ENCODE measurements around the gene TPBGL. TPM values are rescaled to one million over a fixed set of nuclear protein-coding genes. Genes with fewer than 3 reads are reported as not detected.
A peak's percentile ranks its signal among the peaks of the same experiment; 100 is the strongest.

Gene TPBGL
- total and polyA plus RNA-seq, 5 donors = 0.05 to 0.25 (median 0.09) TPM; not detected in 1

- H3K27me3 ChIP-seq (ENCODE audit: control insufficient read depth, insufficient read depth) = no peaks in the 10 kb centered on the region
- 84% methylated on average over 6 of the region's 6 CpGs for WGBS
- H3K27ac ChIP-seq (ENCODE audit: low read length) = no peak overlapping the region
- DNase-seq (peak in 1 of 3 donors; percentile 37), ATAC-seq (no peak)
- H3K4me3 ChIP-seq (ENCODE audit: low read length) = no peak overlapping the region
- no peaks in the 10 kb centered on the region for H3K9me3 ChIP-seq (ENCODE audit: control insufficient read depth, low read length)
- intact Hi-C loops (cut with DNase I) = no loop called here
- peaks cover 10% of the 10 kb centered on the region for H3K4me1 ChIP-seq (ENCODE audit: control insufficient read depth, insufficient read depth, low read length)
Observed at GRCh38 chr11:75264971-75265370, 24.4 kb downstream of the TPBGL start.

- Histone ChIP-seq H3K27ac (ENCODE audit: low read length) (no peak overlapping the region), H3K9me3 (ENCODE audit: control insufficient read depth, low read length) (no peaks in the 10 kb centered on the region), H3K4me1 (ENCODE audit: control insufficient read depth, insufficient read depth, low read length) (peaks cover 4% of the 10 kb centered on the region), H3K27me3 (ENCODE audit: control insufficient read depth, insufficient read depth) (no peaks in the 10 kb centered on the region), H3K4me3 (ENCODE audit: low read length) (no peak overlapping the region)
- DNase-seq = peak; percentile 60 to 67 (median 60)
- WGBS = 55% methylated on average over 17 of the region's 17 CpGs
- intact Hi-C loops (cut with DNase I) = no loop called here
- peak in 1 of 2 donors; percentile 27 for ATAC-seq
Observed at GRCh38 chr11:75265851-75266531, 25.4 kb downstream of the TPBGL start.

GRCh38 chr11:75267171-75267970 lies 26.8 kb downstream of the TPBGL start:
- Histone ChIP-seq H3K27me3 (ENCODE audit: control insufficient read depth, insufficient read depth) (no peaks in the 10 kb centered on the region), H3K4me1 (ENCODE audit: control insufficient read depth, insufficient read depth, low read length) (no peaks in the 10 kb centered on the region), H3K9me3 (ENCODE audit: control insufficient read depth, low read length) (no peaks in the 10 kb centered on the region), H3K27ac (ENCODE audit: low read length) (no peak overlapping the region), H3K4me3 (ENCODE audit: low read length) (no peak overlapping the region)
- ATAC-seq = no peak
- peak in 2 of 3 donors; percentile 10 to 41 for DNase-seq
- intact Hi-C loops (cut with DNase I) = no loop called here
- WGBS = 77% methylated on average over 27 of the region's 27 CpGs

GRCh38 chr11:75268626-75269366 lies 28.2 kb downstream of the TPBGL start:
- intact Hi-C loops (cut with DNase I) = no loop called here
- 92% methylated on average over 25 of the region's 25 CpGs for whole genome bisulfite sequencing
- H3K4me1 ChIP-seq (ENCODE audit: control insufficient read depth, insufficient read depth, low read length) = no peaks in the 10 kb centered on the region
- no peak overlapping the region for H3K27ac ChIP-seq (ENCODE audit: low read length)
- no peaks in the 10 kb centered on the region for H3K27me3 ChIP-seq (ENCODE audit: control insufficient read depth, insufficient read depth)
- H3K9me3 ChIP-seq (ENCODE audit: control insufficient read depth, low read length) = no peaks in the 10 kb centered on the region
- H3K4me3 ChIP-seq (ENCODE audit: low read length) = no peak overlapping the region
- ATAC-seq (no peak), DNase-seq (peak in 2 of 3 donors; percentile 11 to 43)

- WGBS = 93% methylated on average over 4 of the region's 4 CpGs
- H3K9me3 ChIP-seq (ENCODE audit: control insufficient read depth, low read length) = no peaks in the 10 kb centered on the region
- H3K27ac ChIP-seq (ENCODE audit: low read length) = no peak overlapping the region
- ATAC-seq (no peak), DNase-seq (peak in 1 of 3 donors; percentile 3)
- no peaks in the 10 kb centered on the region for H3K4me1 ChIP-seq (ENCODE audit: control insufficient read depth, insufficient read depth, low read length)
- intact Hi-C loops (cut with DNase I) = no loop called here
- no peak overlapping the region for H3K4me3 ChIP-seq (ENCODE audit: low read length)
- H3K27me3 ChIP-seq (ENCODE audit: control insufficient read depth, insufficient read depth) = no peaks in the 10 kb centered on the region
Observed at GRCh38 chr11:75269367-75269660, 28.7 kb downstream of the TPBGL start.

GRCh38 chr11:75269896-75270295 lies 29.3 kb downstream of the TPBGL start:
- DNase-seq = peak in 2 of 3 donors; percentile 2 to 10
- WGBS = 91% methylated on average over 9 of the region's 9 CpGs
- intact Hi-C loops (cut with DNase I) = no loop called here
- no peaks in the 10 kb centered on the region for H3K4me1 ChIP-seq (ENCODE audit: control insufficient read depth, insufficient read depth, low read length)
- no peaks in the 10 kb centered on the region for H3K9me3 ChIP-seq (ENCODE audit: control insufficient read depth, low read length)
- H3K4me3 ChIP-seq (ENCODE audit: low read length) = no peak overlapping the region
- H3K27ac ChIP-seq (ENCODE audit: low read length) = no peak overlapping the region
- ATAC-seq = no peak
- no peaks in the 10 kb centered on the region for H3K27me3 ChIP-seq (ENCODE audit: control insufficient read depth, insufficient read depth)

- 74% methylated on average over 3 of the region's 3 CpGs for WGBS
- intact Hi-C loops (cut with DNase I) = no loop called here
- H3K4me1 ChIP-seq (ENCODE audit: control insufficient read depth, insufficient read depth, low read length) = no peaks in the 10 kb centered on the region
- ATAC-seq = no peak
- no peak overlapping the region for H3K4me3 ChIP-seq (ENCODE audit: low read length)
- DNase-seq = peak in 2 of 3 donors; percentile 11 to 22
- no peaks in the 10 kb centered on the region for H3K27me3 ChIP-seq (ENCODE audit: control insufficient read depth, insufficient read depth)
- no peak overlapping the region for H3K27ac ChIP-seq (ENCODE audit: low read length)
- no peaks in the 10 kb centered on the region for H3K9me3 ChIP-seq (ENCODE audit: control insufficient read depth, low read length)
Observed at GRCh38 chr11:75270896-75271418, 30.4 kb downstream of the TPBGL start.

- ATAC-seq (no peak), DNase-seq (peak in 2 of 3 donors; percentile 2 to 17)
- H3K9me3 ChIP-seq (ENCODE audit: control insufficient read depth, low read length) = no peaks in the 10 kb centered on the region
- H3K4me1 ChIP-seq (ENCODE audit: control insufficient read depth, insufficient read depth, low read length) = no peaks in the 10 kb centered on the region
- intact Hi-C loops (cut with DNase I) = no loop called here
- no peak overlapping the region for H3K4me3 ChIP-seq (ENCODE audit: low read length)
- no peaks in the 10 kb centered on the region for H3K27me3 ChIP-seq (ENCODE audit: control insufficient read depth, insufficient read depth)
- H3K27ac ChIP-seq (ENCODE audit: low read length) = no peak overlapping the region
- WGBS = 61% methylated on average over 6 of the region's 6 CpGs
Observed at GRCh38 chr11:75271730-75272129, 31.2 kb downstream of the TPBGL start.

GRCh38 chr11:75272391-75272790 lies 31.8 kb downstream of the TPBGL start:
- WGBS = 89% methylated on average over 5 of the region's 5 CpGs
- no peak overlapping the region for H3K4me3 ChIP-seq (ENCODE audit: low read length)
- H3K27ac ChIP-seq (ENCODE audit: low read length) = no peak overlapping the region
- ATAC-seq (no peak), DNase-seq (peak in 2 of 3 donors; percentile 2 to 30)
- no peaks in the 10 kb centered on the region for H3K4me1 ChIP-seq (ENCODE audit: control insufficient read depth, insufficient read depth, low read length)
- no peaks in the 10 kb centered on the region for H3K27me3 ChIP-seq (ENCODE audit: control insufficient read depth, insufficient read depth)
- no peaks in the 10 kb centered on the region for H3K9me3 ChIP-seq (ENCODE audit: control insufficient read depth, low read length)
- intact Hi-C loops (cut with DNase I) = no loop called here

- no peak for ATAC-seq
- H3K9me3 ChIP-seq (ENCODE audit: control insufficient read depth, low read length) = no peaks in the 10 kb centered on the region
- DNase-seq = peak in 2 of 3 donors; percentile 6 to 45
- 85% methylated on average over 11 of the region's 12 CpGs for WGBS
- no peak overlapping the region for H3K4me3 ChIP-seq (ENCODE audit: low read length)
- intact Hi-C loops (cut with DNase I) = no loop called here
- no peaks in the 10 kb centered on the region for H3K27me3 ChIP-seq (ENCODE audit: control insufficient read depth, insufficient read depth)
- H3K4me1 ChIP-seq (ENCODE audit: control insufficient read depth, insufficient read depth, low read length) = no peaks in the 10 kb centered on the region
- H3K27ac ChIP-seq (ENCODE audit: low read length) = no peak overlapping the region
Observed at GRCh38 chr11:75272821-75273301, 32.3 kb downstream of the TPBGL start.
